GM20000 (cell line): ENCODE measurements around the gene GREB1L.
"Not testable (repeated sequence)": the region's sequence is repeated elsewhere in the genome, so short reads cannot be mapped to it uniquely, and the experiment has no call there.

ENCODE experiments used
- DNase-seq: peaks from one replicate; pipeline ENCODE4 v3.0.0; 2012; ENCODE audit warnings: low spot score
- CTCF ChIP-seq: IDR thresholded peaks from 2 replicates; pipeline ENCODE4 v1.5.1; 2012; ENCODE audit warnings: mild to moderate bottlenecking, control low read depth; ENCODE audit errors: extremely low read depth, missing control alignments

Gene GREB1L

GRCh38 chr18:21303895-21304294, 61.9 kb downstream of the GREB1L start:
- DNase-seq, result no peak
- no peak for TF ChIP-seq CTCF

- no peak for TF ChIP-seq CTCF
- no peak for DNase-seq
Measured at GRCh38 chr18:21305621-21306020, 63.6 kb downstream of the GREB1L start.

GRCh38 chr18:21306368-21306767, 64.3 kb downstream of the GREB1L start:
- TF ChIP-seq CTCF, result no peak
- no peak for DNase-seq

- DNase-seq, result no peak
- no peak for TF ChIP-seq CTCF
Measured at GRCh38 chr18:21307578-21307977, 65.5 kb downstream of the GREB1L start.

- TF ChIP-seq CTCF, result no peak
- no peak for DNase-seq
Measured at GRCh38 chr18:21309248-21309647, 67.2 kb downstream of the GREB1L start.

- DNase-seq, result not testable (repeated sequence)
Measured at GRCh38 chr18:21311980-21312379, 69.9 kb downstream of the GREB1L start.

- no peak for DNase-seq
- TF ChIP-seq CTCF, result no peak
Measured at GRCh38 chr18:21313576-21313975, 71.5 kb downstream of the GREB1L start.

- no peak for DNase-seq
- no peak for TF ChIP-seq CTCF
Measured at GRCh38 chr18:21314724-21315123, 72.7 kb downstream of the GREB1L start.

GRCh38 chr18:21315126-21315525, 73.1 kb downstream of the GREB1L start:
- not testable (repeated sequence) for DNase-seq
